Measurements from ENCODE around the gene CPNE6.

CPNE6 gene

DNA sequence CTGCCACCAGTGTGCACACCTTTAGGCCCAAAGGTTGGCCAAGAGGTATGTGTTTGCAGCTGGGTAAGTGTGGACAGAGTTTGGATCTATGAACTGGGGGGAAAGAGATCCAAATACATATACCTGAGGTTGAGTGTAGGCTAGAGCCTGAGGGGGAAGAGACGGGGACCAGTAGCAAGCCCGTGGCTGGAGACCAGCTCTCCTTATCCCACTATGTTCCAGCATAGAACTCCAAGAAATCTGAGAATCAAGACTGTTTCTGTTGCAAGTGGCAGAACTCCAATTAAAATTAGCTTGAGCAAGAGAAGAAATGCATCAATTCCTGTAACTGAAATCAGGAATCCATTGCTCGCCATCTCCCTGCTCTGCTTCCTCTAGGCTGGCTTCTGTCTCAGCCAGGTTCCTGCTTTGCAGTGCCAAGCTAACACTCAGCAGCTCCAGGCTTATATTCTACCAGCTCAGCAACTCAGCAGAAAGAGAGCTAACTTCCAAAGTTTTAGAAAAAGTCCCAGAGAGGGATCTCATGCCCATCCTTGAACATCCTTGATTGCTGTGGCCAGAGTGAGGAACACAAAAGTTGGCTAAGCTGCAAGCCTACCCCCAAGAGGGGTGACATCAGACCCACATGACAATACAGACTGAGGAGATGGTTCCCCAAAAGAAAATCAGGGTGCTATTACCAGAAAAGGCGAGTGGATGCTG, 21.3 kb downstream of the CPNE6 start:
- no peaks in the 10 kb centered on the region for H3K36me3 ChIP-seq
- H3K4me1 ChIP-seq = peaks cover 0 to 23% (median 19%) of the 10 kb centered on the region in 4 donors
- H3K27me3 ChIP-seq = no peaks in the 10 kb centered on the region
- no peak overlapping the region for H3K4me3 ChIP-seq
- H3K27ac ChIP-seq = peak overlapping the region; percentile 97 to 99
- no peaks in the 10 kb centered on the region for H3K9me3 ChIP-seq
- DNase-seq = peak in 1 of 2 donors; percentile 54
- TF ChIP-seq, protein P1, sequence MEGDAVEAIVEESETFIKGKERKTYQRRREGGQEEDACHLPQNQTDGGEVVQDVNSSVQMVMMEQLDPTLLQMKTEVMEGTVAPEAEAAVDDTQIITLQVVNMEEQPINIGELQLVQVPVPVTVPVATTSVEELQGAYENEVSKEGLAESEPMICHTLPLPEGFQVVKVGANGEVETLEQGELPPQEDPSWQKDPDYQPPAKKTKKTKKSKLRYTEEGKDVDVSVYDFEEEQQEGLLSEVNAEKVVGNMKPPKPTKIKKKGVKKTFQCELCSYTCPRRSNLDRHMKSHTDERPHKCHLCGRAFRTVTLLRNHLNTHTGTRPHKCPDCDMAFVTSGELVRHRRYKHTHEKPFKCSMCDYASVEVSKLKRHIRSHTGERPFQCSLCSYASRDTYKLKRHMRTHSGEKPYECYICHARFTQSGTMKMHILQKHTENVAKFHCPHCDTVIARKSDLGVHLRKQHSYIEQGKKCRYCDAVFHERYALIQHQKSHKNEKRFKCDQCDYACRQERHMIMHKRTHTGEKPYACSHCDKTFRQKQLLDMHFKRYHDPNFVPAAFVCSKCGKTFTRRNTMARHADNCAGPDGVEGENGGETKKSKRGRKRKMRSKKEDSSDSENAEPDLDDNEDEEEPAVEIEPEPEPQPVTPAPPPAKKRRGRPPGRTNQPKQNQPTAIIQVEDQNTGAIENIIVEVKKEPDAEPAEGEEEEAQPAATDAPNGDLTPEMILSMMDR (IDR thresholded peaks at IDR 0.05) = no peak
- intact Hi-C loops (cut with DNase I; ENCODE audit: low total_unique reads) = loop anchor here (5.0 kb wide), 1 partner anchor 35 kb away; no protein-coding TSS in a partner anchor

DNA sequence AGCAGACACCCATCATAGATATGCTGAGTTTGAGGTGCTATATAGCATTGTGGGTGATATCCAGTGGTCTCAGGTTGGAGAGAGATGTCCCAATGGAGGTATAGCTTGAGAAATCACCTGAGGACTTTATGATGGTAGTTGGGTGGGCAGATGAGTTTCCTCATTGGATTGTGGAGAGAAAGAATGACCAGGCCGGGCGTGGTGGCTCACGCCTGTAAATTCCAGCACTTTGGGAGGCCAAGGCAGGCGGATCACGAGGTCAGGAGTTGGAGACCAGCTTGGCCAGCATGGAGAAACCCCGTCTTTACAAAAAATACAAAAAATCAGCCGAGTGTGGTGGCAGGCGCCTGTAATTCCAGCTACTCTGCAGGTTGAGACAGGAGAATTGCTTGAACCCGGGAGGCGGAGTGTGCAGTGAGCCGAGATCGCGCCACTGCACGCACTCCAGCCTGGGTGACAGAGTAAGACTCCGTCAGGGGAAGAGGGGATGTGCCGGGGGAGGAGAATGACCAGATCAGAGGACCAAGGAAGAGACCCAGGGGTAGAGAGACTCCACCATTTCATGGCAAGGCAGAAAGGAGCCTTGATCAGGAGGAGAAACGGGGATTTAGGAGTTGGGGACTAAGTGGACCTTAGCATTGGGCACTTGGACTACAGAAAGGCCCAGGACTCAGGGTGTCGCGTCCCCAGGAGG, 22.0 kb downstream of the CPNE6 start:
- DNase-seq = no peak

DNA sequence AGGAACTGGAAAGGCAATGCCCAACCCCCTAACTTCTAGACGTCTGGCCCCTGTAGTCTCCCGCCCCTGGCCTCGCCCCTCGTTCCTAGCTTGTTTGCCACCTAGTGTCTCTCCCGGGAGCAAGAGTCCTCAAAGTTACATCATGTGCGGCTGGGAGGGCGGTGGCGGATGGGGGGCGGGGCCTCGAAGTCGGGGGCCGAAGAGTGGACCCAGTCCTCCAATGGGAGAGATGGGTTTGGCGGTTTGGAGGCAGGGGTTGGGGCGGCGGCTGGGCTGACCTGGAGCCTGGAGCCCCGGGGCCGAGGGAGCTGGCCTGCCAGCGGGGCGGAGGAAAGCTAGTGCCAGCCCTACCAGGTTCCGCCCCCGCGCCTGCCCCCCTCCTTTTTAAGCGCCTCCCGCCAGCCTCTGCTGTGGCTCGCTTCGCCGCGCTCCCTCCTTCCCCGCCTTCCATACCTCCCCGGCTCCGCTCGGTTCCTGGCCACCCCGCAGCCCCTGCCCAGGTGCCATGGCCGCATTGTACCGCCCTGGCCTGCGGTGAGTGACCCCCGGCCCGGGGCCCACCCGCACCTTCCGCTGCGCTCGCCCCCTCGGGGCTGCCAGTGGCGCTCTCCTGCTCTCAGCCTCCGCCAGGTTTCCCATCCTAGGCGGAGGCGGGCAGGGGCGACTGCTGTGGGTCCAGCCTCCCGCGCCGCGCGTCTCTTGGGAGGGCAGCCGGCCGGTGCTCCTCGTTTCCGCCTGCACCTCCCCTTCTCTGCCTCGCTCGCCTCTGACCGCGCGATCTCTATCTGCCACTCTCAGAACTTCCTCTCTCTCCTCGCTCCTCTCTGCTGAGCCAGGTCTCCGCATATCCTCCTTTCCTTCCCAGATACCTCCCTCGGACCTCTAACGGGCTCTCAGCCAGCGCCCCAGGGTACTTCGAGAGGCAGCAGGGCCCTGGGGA, 22.8 kb downstream of the CPNE6 start, which contains the start of gene PCK2:
TSS of gene PCK2 (plus strand) at position 411 of the 940 bp plus-strand sequence. CDS start at position 506, 95 bp downstream.
- H3K36me3 ChIP-seq = peaks cover 0 to 13% (median 13%) of the 10 kb centered on the region in 3 donors
- H3K4me3 ChIP-seq = peak within 1 kb of the TSS; percentile 91 to 94
- TF ChIP-seq, protein P1 (IDR thresholded peaks at IDR 0.05) = peak in 1 of 2 experiments; percentile 27
- intact Hi-C loops (cut with DNase I; ENCODE audit: low total_unique reads) = loop anchor here (5.0 kb wide), 1 partner anchor 37 kb away; no protein-coding TSS in a partner anchor
- peak; percentile 96 to 98 for DNase-seq
- peaks cover 0 to 23% (median 19%) of the 10 kb centered on the region in 4 donors for H3K4me1 ChIP-seq
- no peaks in the 10 kb centered on the region for H3K27me3 ChIP-seq
- peak within 1 kb of the TSS; percentile 97 to 99 for H3K27ac ChIP-seq
- H3K9me3 ChIP-seq = no peaks in the 10 kb centered on the region

More for the DNA sequence above, 22.0 kb downstream of the CPNE6 start:
- Histone ChIP-seq H3K27me3 (no peaks in the 10 kb centered on the region), H3K9me3 (no peaks in the 10 kb centered on the region), H3K36me3 (peaks cover 0 to 5% (median 5%) of the 10 kb centered on the region in 3 donors), H3K27ac (peak overlapping the region; percentile 97 to 99), H3K4me1 (peaks cover 0 to 23% (median 19%) of the 10 kb centered on the region in 4 donors), H3K4me3 (peak overlapping the region; percentile 91 to 94)
- TF ChIP-seq, protein P1 (IDR thresholded peaks at IDR 0.05) = no peak
- intact Hi-C loops (cut with DNase I; ENCODE audit: low total_unique reads) = loop anchor here (5.0 kb wide), 1 partner anchor 36 kb away; no protein-coding TSS in a partner anchor

GRCh38 chr14:24094841-24095270, 23.5 kb downstream of the CPNE6 start:
- H3K4me3 ChIP-seq = peak overlapping the region; percentile 91 to 94
- DNase-seq = no peak
- H3K9me3 ChIP-seq = no peaks in the 10 kb centered on the region
- intact Hi-C loops (cut with DNase I; ENCODE audit: low total_unique reads) = loop anchor here (5.0 kb wide), 1 partner anchor 38 kb away; no protein-coding TSS in a partner anchor
- peaks cover 0 to 23% (median 19%) of the 10 kb centered on the region in 4 donors for H3K4me1 ChIP-seq
- H3K36me3 ChIP-seq = peaks cover 0 to 20% (median 20%) of the 10 kb centered on the region in 3 donors
- TF ChIP-seq, protein P1 (IDR thresholded peaks at IDR 0.05) = no peak
- H3K27ac ChIP-seq = peak overlapping the region; percentile 97 to 99
- H3K27me3 ChIP-seq = no peaks in the 10 kb centered on the region

Measured in tibial artery (tissue), 4 donors.